NB4 (cell line): ENCODE results near the gene PDE8B.

Experiments used
- CTCF ChIP-seq: IDR thresholded peaks from one replicate; pipeline ENCODE4 v1.5.1; 2012; ENCODE audit warnings: low read depth, low read length
- MAX ChIP-seq: IDR thresholded peaks from 2 replicates; pipeline ENCODE4 v1.6.1; 2011; ENCODE audit warnings: low read depth, low read length
- MYC ChIP-seq: IDR thresholded peaks from 2 replicates; pipeline ENCODE4 v1.6.1; 2011; ENCODE audit warnings: low read depth, low read length
- POLR2A ChIP-seq: IDR thresholded peaks from 2 replicates; pipeline ENCODE4 v1.6.1; 2011; ENCODE audit warnings: mild to moderate bottlenecking; ENCODE audit not compliant: insufficient read length; ENCODE audit errors: extremely low read depth

- no peak for TF ChIP-seq CTCF
- no peak for TF ChIP-seq POLR2A
- TF ChIP-seq MYC = no peak
- no peak for TF ChIP-seq MAX
Observed at GRCh38 chr5:77305222-77305846, 94.9 kb downstream of the PDE8B start.
